GM19351 (cell line): Measurements from ENCODE around the gene BABAM2.

Source experiments
- ATAC-seq: cut with Tn5 transposase; IDR thresholded peaks from one replicate; pipeline ENCODE4 v1.9.1; 2021; ENCODE audit warnings: mild to moderate bottlenecking, moderate library complexity; ENCODE audit not compliant: unreplicated experiment

BABAM2 gene

GRCh38 chr2:28381225-28382180, 491.0 kb downstream of the BABAM2 start:
- ATAC-seq = no peak

- ATAC-seq = no peak
These were observed 492.2 kb downstream of the BABAM2 start for GRCh38 chr2:28382755-28383154.

- ATAC-seq = no peak
These were observed 496.8 kb downstream of the BABAM2 start for GRCh38 chr2:28387082-28387960.
